Neuronal stem cell (in vitro differentiated cells): ENCODE results near the gene MAD1L1.

ENCODE experiments used
- DNase-seq: peaks from one replicate; pipeline ENCODE4 v3.0.0-alpha.2; 2013; ENCODE audit warnings: low spot score
- H2AFZ ChIP-seq: one replicate; pipeline ENCODE4 v1.6.1; 2013; ENCODE audit warnings: mild to moderate bottlenecking, low read length, inconsistent platforms
- H2AK5ac ChIP-seq: 2 replicates; pipeline ENCODE4 v1.6.1; 2013; ENCODE audit warnings: low read depth, mild to moderate bottlenecking, inconsistent platforms, low read length, moderate library complexity, mixed read lengths
- H2BK120ac ChIP-seq: 2 replicates; pipeline ENCODE4 v1.6.1; 2013; ENCODE audit warnings: low read depth, mild to moderate bottlenecking, inconsistent platforms, low read length, moderate library complexity, mixed read lengths
- H2BK12ac ChIP-seq: one replicate; pipeline ENCODE4 v1.6.1; 2013; ENCODE audit warnings: low read length, inconsistent platforms
- H2BK15ac ChIP-seq: 2 replicates; pipeline ENCODE4 v1.6.1; 2013; ENCODE audit warnings: mild to moderate bottlenecking, low read length, inconsistent platforms, mixed read lengths
- H2BK5ac ChIP-seq: one replicate; pipeline ENCODE4 v1.6.1; 2013; ENCODE audit warnings: inconsistent platforms, mild to moderate bottlenecking, low read length, moderate library complexity
- H3K14ac ChIP-seq: one replicate; pipeline ENCODE4 v1.6.1; 2013; ENCODE audit warnings: low read length, inconsistent platforms
- H3K18ac ChIP-seq: 2 replicates; pipeline ENCODE4 v1.6.1; 2013; ENCODE audit warnings: low read length, inconsistent platforms
- H3K23ac ChIP-seq: 2 replicates; pipeline ENCODE4 v1.6.1; 2013; ENCODE audit warnings: low read depth, mild to moderate bottlenecking, mixed read lengths, low read length, inconsistent platforms; ENCODE audit not compliant: poor library complexity
- H3K27ac ChIP-seq: replicated peaks from 3 replicates; pipeline ENCODE4 v1.5.1; 2013; ENCODE audit warnings: low read length, inconsistent platforms
- H3K27me3 ChIP-seq, 3 experiments: 2 replicates each; pipeline ENCODE4 v1.6.1; 2013; ENCODE audit warnings: low read length in 3 of 3, mild to moderate bottlenecking in 2 of 3, inconsistent platforms in 1 of 3, low read depth in 1 of 3, mixed read lengths in 1 of 3, moderate library complexity in 1 of 3; ENCODE audit not compliant: control insufficient read depth in 3 of 3, insufficient read depth in 3 of 3
- H3K36me3 ChIP-seq, 2 donors: replicated peaks in 1 of 2; 2 replicates each; pipeline ENCODE4 v1.6.1; 2013; ENCODE audit warnings: low read length in 2 of 2; ENCODE audit not compliant: control insufficient read depth in 2 of 2, insufficient read depth in 2 of 2
- H3K4ac ChIP-seq: 2 replicates; pipeline ENCODE4 v1.6.1; 2013; ENCODE audit warnings: inconsistent platforms, mild to moderate bottlenecking, low read length, moderate library complexity
- H3K4me1 ChIP-seq, 2 donors: 1 replicate in 1 of 2; 2 replicates in 1 of 2; pipeline ENCODE4 v1.6.1; 2013; ENCODE audit warnings: low read length in 2 of 2, low read depth in 1 of 2; ENCODE audit not compliant: control insufficient read depth in 2 of 2, insufficient read depth in 1 of 2
- H3K4me2 ChIP-seq: one replicate; pipeline ENCODE4 v1.6.1; 2013; ENCODE audit warnings: mild to moderate bottlenecking, low read length, inconsistent platforms; ENCODE audit not compliant: insufficient read depth, poor library complexity, severe bottlenecking
- H3K4me3 ChIP-seq, 2 donors: 2 replicates each; pipeline ENCODE4 v1.5.1; 2013; ENCODE audit warnings: low read length in 2 of 2, mild to moderate bottlenecking in 2 of 2, inconsistent platforms in 1 of 2, moderate library complexity in 1 of 2
- H3K79me1 ChIP-seq: one replicate; pipeline ENCODE4 v1.6.1; 2013; ENCODE audit warnings: low read depth, mild to moderate bottlenecking, inconsistent platforms, low read length, moderate library complexity
- H3K9ac ChIP-seq: one replicate; pipeline ENCODE4 v1.6.1; 2013; ENCODE audit warnings: mild to moderate bottlenecking, low read depth, low read length, inconsistent platforms; ENCODE audit not compliant: poor library complexity
- H3K9me3 ChIP-seq, 2 donors: replicated peaks in 1 of 2; 2 replicates each; pipeline versions ENCODE3 to v1.6.1; 2013; ENCODE audit warnings: low read length in 2 of 2, mild to moderate bottlenecking in 2 of 2, inconsistent platforms in 1 of 2, low read depth in 1 of 2, mixed read lengths in 1 of 2, moderate library complexity in 1 of 2; ENCODE audit not compliant: control insufficient read depth in 2 of 2, insufficient read depth in 1 of 2
- H4K8ac ChIP-seq: one replicate; pipeline ENCODE4 v1.6.1; 2013; ENCODE audit warnings: low read depth, mild to moderate bottlenecking, inconsistent platforms, low read length, moderate library complexity
- H4K91ac ChIP-seq: one replicate; pipeline ENCODE4 v1.6.1; 2013; ENCODE audit warnings: low read length, low read depth, mild to moderate bottlenecking, inconsistent platforms; ENCODE audit not compliant: poor library complexity
- WGBS, 2 donors: extraction: QIAGEN DNeasy Blood & Tissue Kit; methylation state at CpG; one replicate each; pipeline ENCODE4 v1.1.7; 2013; ENCODE audit warnings: missing lambda C conversion rate in 2 of 2, mixed read lengths in 1 of 2; ENCODE audit not compliant: insufficient read length in 2 of 2, insufficient replicate concordance in 1 of 2; ENCODE audit errors: extremely low coverage in 2 of 2; 5-methylcytosine and 5-hydroxymethylcytosine counted together

Gene MAD1L1

GRCh38 chr7:1964913-1965578 lies 267.7 kb downstream of the MAD1L1 start:
- H3K79me1 ChIP-seq, result peaks cover 6% of the 10 kb centered on the region
- H3K4ac ChIP-seq, result no peak overlapping the region
- no peak overlapping the region for H2AK5ac ChIP-seq
- H2AFZ ChIP-seq, result no peak overlapping the region
- no peak overlapping the region for H3K4me2 ChIP-seq
- peaks cover 0 to 6% of the 10 kb centered on the region in 2 donors for H3K9me3 ChIP-seq
- peak overlapping the region; percentile 29 for H3K23ac ChIP-seq
- H3K4me3 ChIP-seq, result no peak overlapping the region
- no peak overlapping the region for H2BK15ac ChIP-seq
- H4K8ac ChIP-seq, result no peak overlapping the region
- no CpG with 5 or more reads among the region's 25 CpGs for WGBS, 2 donors
- no peak overlapping the region for H2BK5ac ChIP-seq
- peaks cover 0 to 7% of the 10 kb centered on the region in 2 donors for H3K4me1 ChIP-seq
- H4K91ac ChIP-seq, result no peak overlapping the region
- no peak overlapping the region for H3K27ac ChIP-seq
- H3K36me3 ChIP-seq, result peaks cover 12 to 14% of the 10 kb centered on the region in 2 donors
- H3K14ac ChIP-seq, result no peak overlapping the region
- no peak overlapping the region for H2BK120ac ChIP-seq
- H3K27me3 ChIP-seq, result no peaks in the 10 kb centered on the region
- peak overlapping the region; percentile 52 for H3K18ac ChIP-seq
- peak overlapping the region; percentile 30 for H3K9ac ChIP-seq
- H2BK12ac ChIP-seq, result no peak overlapping the region
- no peak for DNase-seq

- H2BK12ac ChIP-seq, result no peak overlapping the region
- H4K91ac ChIP-seq, result no peak overlapping the region
- H3K23ac ChIP-seq, result no peak overlapping the region
- H2AFZ ChIP-seq, result no peak overlapping the region
- no peak overlapping the region for H3K27ac ChIP-seq
- no peak overlapping the region for H3K18ac ChIP-seq
- no peak overlapping the region for H3K9ac ChIP-seq
- H3K4me2 ChIP-seq, result no peak overlapping the region
- no peak for DNase-seq
- H3K9me3 ChIP-seq, result peaks cover 0 to 6% of the 10 kb centered on the region in 2 donors
- no peak overlapping the region for H4K8ac ChIP-seq
- H3K79me1 ChIP-seq, result peaks cover 6% of the 10 kb centered on the region
- no peak overlapping the region for H2BK5ac ChIP-seq
- peaks cover 0 to 7% of the 10 kb centered on the region in 2 donors for H3K4me1 ChIP-seq
- WGBS, 2 donors, result no CpG with 5 or more reads among the region's 25 CpGs
- H2AK5ac ChIP-seq, result no peak overlapping the region
- no peak overlapping the region for H3K4ac ChIP-seq
- H3K14ac ChIP-seq, result no peak overlapping the region
- H3K4me3 ChIP-seq, result no peak overlapping the region
- H2BK15ac ChIP-seq, result no peak overlapping the region
- peaks cover 12 to 14% of the 10 kb centered on the region in 2 donors for H3K36me3 ChIP-seq
- H3K27me3 ChIP-seq, result no peaks in the 10 kb centered on the region
- no peak overlapping the region for H2BK120ac ChIP-seq
These were observed 268.4 kb downstream of the MAD1L1 start for GRCh38 chr7:1964211-1964912.

GRCh38 chr7:1963575-1963974 lies 269.2 kb downstream of the MAD1L1 start:
- no CpG with 5 or more reads among the region's 15 CpGs for WGBS, 2 donors

GRCh38 chr7:1961701-1962276 lies 271.0 kb downstream of the MAD1L1 start:
- Histone ChIP-seq H2AK5ac (no peak overlapping the region), H2AFZ (no peak overlapping the region), H3K14ac (no peak overlapping the region), H3K79me1 (no peaks in the 10 kb centered on the region), H3K4me1 (peaks cover 0 to 7% of the 10 kb centered on the region in 2 donors), H3K9me3 (peaks cover 0 to 6% of the 10 kb centered on the region in 2 donors), H3K4ac (no peak overlapping the region), H3K23ac (no peak overlapping the region), H3K9ac (no peak overlapping the region), H2BK15ac (no peak overlapping the region), H3K27ac (no peak overlapping the region), H3K27me3 (no peaks in the 10 kb centered on the region), H3K4me3 (no peak overlapping the region), H3K4me2 (no peak overlapping the region), H3K36me3 (peaks cover 7 to 10% of the 10 kb centered on the region in 2 donors), H2BK120ac (no peak overlapping the region), H4K91ac (no peak overlapping the region), H4K8ac (no peak overlapping the region), H2BK5ac (no peak overlapping the region), H2BK12ac (no peak overlapping the region), H3K18ac (no peak overlapping the region)
- DNase-seq, result no peak
- WGBS, 2 donors, result no CpG with 5 or more reads among the region's 15 CpGs

More at GRCh38 chr7:1963575-1963974, 269.2 kb downstream of the MAD1L1 start:
- no peak overlapping the region for H3K9ac ChIP-seq
- H3K4me2 ChIP-seq, result no peak overlapping the region
- H2BK5ac ChIP-seq, result no peak overlapping the region
- H3K27ac ChIP-seq, result no peak overlapping the region
- H3K9me3 ChIP-seq, result peaks cover 0 to 6% of the 10 kb centered on the region in 2 donors
- H3K18ac ChIP-seq, result peak overlapping the region; percentile 21
- H3K36me3 ChIP-seq, result peaks cover 12 to 14% of the 10 kb centered on the region in 2 donors
- H4K91ac ChIP-seq, result no peak overlapping the region
- no peak overlapping the region for H2AFZ ChIP-seq
- no peak overlapping the region for H2BK12ac ChIP-seq
- H2BK15ac ChIP-seq, result no peak overlapping the region
- H3K4me3 ChIP-seq, result peak overlapping the region in 1 of 2 donors; percentile 43
- peaks cover 0 to 7% of the 10 kb centered on the region in 2 donors for H3K4me1 ChIP-seq
- no peak overlapping the region for H2AK5ac ChIP-seq
- no peak overlapping the region for H3K4ac ChIP-seq
- no peak overlapping the region for H2BK120ac ChIP-seq
- H3K79me1 ChIP-seq, result peaks cover 6% of the 10 kb centered on the region
- no peak overlapping the region for H3K23ac ChIP-seq
- no peak for DNase-seq
- H3K27me3 ChIP-seq, result no peaks in the 10 kb centered on the region
- no peak overlapping the region for H3K14ac ChIP-seq
- no peak overlapping the region for H4K8ac ChIP-seq
